K562 (cell line): ENCODE data around the gene DAZAP1. TPM values are rescaled to one million over a fixed set of nuclear protein-coding genes. Genes with fewer than 3 reads are reported as not detected.
A peak's percentile ranks its signal among the peaks of the same experiment; 100 is the strongest.

Experiments used
- ADNP ChIP-seq: fragments of 200-800 bp; sonication (Bioruptor generic); IDR thresholded peaks from 2 replicates; pipeline ENCODE4 v1.6.1; 2016; ENCODE audit warnings: missing genetic modification characterization, missing compliant biosample characterization
- CEBPZ ChIP-seq: fragments of 150-350 bp; IDR thresholded peaks from 2 replicates; pipeline ENCODE4 v1.6.1; 2014; ENCODE audit warnings: low read depth, mild to moderate bottlenecking, low read length, borderline replicate concordance
- CHD4 ChIP-seq: fragments of 200-600 bp; sonication (generic); IDR thresholded peaks from 3 replicates; pipeline ENCODE4 v1.6.1; 2012; ENCODE audit warnings: low read depth, mild to moderate bottlenecking, mixed read lengths, low read length, inconsistent platforms; ENCODE audit not compliant: insufficient read depth, insufficient replicate concordance, poor library complexity, severe bottlenecking
- FOXK2 ChIP-seq, 2 experiments: fragments of 450-650 bp; IDR thresholded peaks in 1 of 2; conservative IDR thresholded peaks in 1 of 2; 2 replicates each; pipeline ENCODE4 v1.6.1; 2016; ENCODE audit warnings: low read depth in 2 of 2, mild to moderate bottlenecking in 1 of 2
- HNRNPH1 ChIP-seq: fragments of 200-400 bp; formaldehyde crosslinking; optimal IDR thresholded peaks from 2 replicates; pipeline ENCODE3; 2017; ENCODE audit warnings: low read depth, mild to moderate bottlenecking, low read length, moderate library complexity
- KLF16 ChIP-seq: IDR thresholded peaks from 2 replicates; pipeline ENCODE4 v1.6.1; 2016; ENCODE audit warnings: antibody characterized with exemption
- MEF2D ChIP-seq: conservative IDR thresholded peaks from 2 replicates; pipeline ENCODE4 v1.6.1; 2016; ENCODE audit warnings: low read depth, missing genetic modification characterization, missing compliant biosample characterization
- MTA3 ChIP-seq: fragments of 450-650 bp; formaldehyde crosslinking; IDR thresholded peaks from 2 replicates; pipeline ENCODE4 v1.6.1; 2017; ENCODE audit warnings: mild to moderate bottlenecking, borderline replicate concordance
- PCBP1 ChIP-seq: fragments of 200-400 bp; formaldehyde crosslinking; IDR thresholded peaks from 2 replicates; pipeline ENCODE4 v1.6.1; 2018; ENCODE audit warnings: mild to moderate bottlenecking, low read depth, low read length; ENCODE audit not compliant: poor library complexity, severe bottlenecking
- POLR2B ChIP-seq: fragments of 450-650 bp; IDR thresholded peaks from 2 replicates; pipeline ENCODE4 v1.6.1; 2018; ENCODE audit warnings: low read depth; ENCODE audit not compliant: partially characterized antibody
- RBBP5 ChIP-seq: fragments of 200-600 bp; sonication (generic); IDR thresholded peaks from 2 replicates; pipeline ENCODE4 v1.6.1; 2012; ENCODE audit warnings: borderline replicate concordance, mild to moderate bottlenecking, low read length, control low read depth, inconsistent platforms; ENCODE audit not compliant: insufficient read depth, poor library complexity, severe bottlenecking
- SIN3B ChIP-seq: fragments of 450-650 bp; IDR thresholded peaks from 2 replicates; pipeline ENCODE4 v1.6.1; 2017; ENCODE audit warnings: low read depth, mild to moderate bottlenecking, moderate library complexity
- SLC30A9 ChIP-seq: fragments of 250-450 bp; sonication (Bioruptor Pico); IDR thresholded peaks from 2 replicates; pipeline ENCODE4 v1.8.0; 2022; ENCODE audit warnings: mild to moderate bottlenecking, moderate library complexity
- TCFL5 ChIP-seq: fragments of 250-450 bp; sonication (Bioruptor Pico); conservative IDR thresholded peaks from 2 replicates; pipeline ENCODE4 v1.6.1; 2021; ENCODE audit warnings: mild to moderate bottlenecking, moderate library complexity, matching md5 sums
- TRIM24 ChIP-seq, 2 experiments: fragments of 450-650 bp; IDR thresholded peaks; 2 replicates each; pipeline ENCODE4 v1.6.1; 2016
- TRIM28 ChIP-seq: fragments of 450-650 bp; IDR thresholded peaks from 2 replicates; pipeline ENCODE4 v1.6.1; 2017
- VEZF1 ChIP-seq: fragments of 200-800 bp; sonication (Bioruptor generic); IDR thresholded peaks from 2 replicates; pipeline ENCODE4 v1.6.1; 2017; ENCODE audit warnings: missing genetic modification characterization, missing compliant biosample characterization
- ZBTB9 ChIP-seq: fragments of 450-650 bp; formaldehyde crosslinking; IDR thresholded peaks from 2 replicates; pipeline ENCODE4 v1.4.0; 2020; ENCODE audit warnings: mild to moderate bottlenecking, moderate library complexity
- ZC3H8 ChIP-seq: fragments of 450-650 bp; IDR thresholded peaks from 2 replicates; pipeline ENCODE4 v1.6.1; 2017
- ZNF217 ChIP-seq: sonication (generic); formaldehyde crosslinking; IDR thresholded peaks from 2 replicates; pipeline ENCODE4 v1.8.0; 2022; ENCODE audit warnings: mild to moderate bottlenecking, missing genetic modification reagents
- polyA plus RNA-seq, 8 experiments: library from polyadenylated mRNA; depleted of rRNA in 4 of 8; stranded (reverse) in 5 of 8; unstranded in 3 of 8; fragments of >200 nt; fragmentation: Nextera tagmentation in 2 of 8; fragmentation: Illumina TruSeq in 1 of 8; extraction: Ambion mirVana in 2 of 8; extraction: Trizol in 1 of 8; gene quantifications; 2 replicates each; pipeline versions ENCODE4 v1.2.1 to v1.2.3, GENCODE V29; 2011 to 2014; ENCODE audit warnings: inconsistent platforms in 1 of 8, missing spikeins in 1 of 8
- total RNA-seq, 7 experiments: library from RNA; depleted of rRNA in 6 of 7; stranded (reverse); fragments of >200 nt in 6 of 7; fragmentation: Illumina TruSeq in 2 of 7; extraction: Trizol in 2 of 7; gene quantifications; 2 replicates each; pipeline versions ENCODE4 v1.2.1 to v1.2.3, GENCODE V29; 2011 to 2021; ENCODE audit warnings: low replicate concordance in 1 of 7
- TF ChIP-seq, protein P1 (sequence below): fragments of 450-650 bp; IDR thresholded peaks from 2 replicates; pipeline ENCODE4 v1.6.1; 2017; ENCODE audit warnings: mild to moderate bottlenecking, moderate library complexity

Gene DAZAP1
- total and polyA plus RNA-seq, 9 of the 15 experiments (the other 6 are each of a cell fraction or from before 2014, with no cell fraction given) = 10.8 to 289 (median 142) TPM

DNA sequence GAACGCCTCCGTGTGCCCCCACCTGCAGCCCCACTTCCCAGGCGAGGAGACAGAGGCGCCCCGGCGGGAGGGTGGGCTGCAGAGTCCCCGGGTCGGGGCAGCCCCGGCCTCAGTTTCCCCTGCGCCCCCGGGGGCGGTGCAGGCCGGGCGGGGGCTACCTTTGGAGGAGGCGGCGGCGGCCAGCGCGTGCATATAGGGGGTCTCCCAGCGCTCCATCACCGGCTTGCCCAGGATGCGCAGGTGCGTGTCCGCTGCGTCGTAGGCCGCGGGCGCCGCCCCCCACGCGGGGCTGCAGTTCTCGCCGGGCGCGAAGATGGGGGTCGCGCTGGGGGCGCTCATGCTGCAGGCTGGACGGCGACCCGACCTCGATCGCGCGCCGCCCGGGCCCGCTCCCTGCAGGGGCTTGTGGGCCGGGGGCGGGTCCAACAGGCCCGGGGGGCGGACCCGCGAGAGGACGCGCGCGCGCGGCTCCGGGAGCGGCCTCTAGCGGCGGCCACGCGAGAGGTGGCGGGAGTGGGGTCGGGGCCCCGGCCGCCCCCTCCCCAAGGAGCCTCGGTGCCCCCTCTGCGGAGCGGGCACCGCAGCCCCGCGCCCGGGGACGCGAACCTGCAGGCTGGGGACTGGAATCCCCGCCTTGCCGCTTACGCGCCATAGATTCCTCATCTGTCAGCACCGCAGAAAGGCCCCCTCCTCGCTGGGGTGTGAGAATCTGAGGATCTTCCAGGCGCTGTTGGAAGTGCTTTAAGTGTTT lies 6.1 kb upstream of the DAZAP1 start, which contains the start of gene GAMT (continued):
- no peak for TF ChIP-seq TRIM28
- TF ChIP-seq FOXK2 (conservative IDR thresholded peaks at IDR 0.05 in 1 of 2, IDR thresholded peaks at IDR 0.05 in 1 of 2; ENCODE audit: low read depth in 2 of 2) = no peak
- TF ChIP-seq SLC30A9 (CRISPR knock-in tag) = no peak
- peak; percentile 17; the same call in 1 of the 2 replicates for TF ChIP-seq ZBTB9 (CRISPR knock-in tag)
- TF ChIP-seq PCBP1 = no peak
- TF ChIP-seq RBBP5 = no peak
- TF ChIP-seq, protein P1, sequence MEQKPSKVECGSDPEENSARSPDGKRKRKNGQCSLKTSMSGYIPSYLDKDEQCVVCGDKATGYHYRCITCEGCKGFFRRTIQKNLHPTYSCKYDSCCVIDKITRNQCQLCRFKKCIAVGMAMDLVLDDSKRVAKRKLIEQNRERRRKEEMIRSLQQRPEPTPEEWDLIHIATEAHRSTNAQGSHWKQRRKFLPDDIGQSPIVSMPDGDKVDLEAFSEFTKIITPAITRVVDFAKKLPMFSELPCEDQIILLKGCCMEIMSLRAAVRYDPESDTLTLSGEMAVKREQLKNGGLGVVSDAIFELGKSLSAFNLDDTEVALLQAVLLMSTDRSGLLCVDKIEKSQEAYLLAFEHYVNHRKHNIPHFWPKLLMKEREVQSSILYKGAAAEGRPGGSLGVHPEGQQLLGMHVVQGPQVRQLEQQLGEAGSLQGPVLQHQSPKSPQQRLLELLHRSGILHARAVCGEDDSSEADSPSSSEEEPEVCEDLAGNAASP = no peak
- TF ChIP-seq SIN3B = peak; percentile 42; the same call in 1 of the 2 replicates
- peak; percentile 58 for TF ChIP-seq VEZF1
- TF ChIP-seq MTA3 = peak; percentile 48; the same call in 1 of the 2 replicates
- TF ChIP-seq POLR2B = no peak
- no peak for TF ChIP-seq MEF2D
- TF ChIP-seq CHD4 = peak; percentile 18
- no peak for TF ChIP-seq KLF16
- no peak for TF ChIP-seq TCFL5 (CRISPR knock-in tag)
- no peak for TF ChIP-seq ZC3H8
- TF ChIP-seq CEBPZ = no peak
- TF ChIP-seq TRIM24 (IDR thresholded peaks at IDR 0.05) = no peak
- TF ChIP-seq ADNP (tag) = no peak
- TF ChIP-seq HNRNPH1 = no peak
- TF ChIP-seq ZNF217 (CRISPR knock-in tag) = no peak
